Amniotic stem cell (primary cell): ENCODE measurements around the gene IGLL5.
"Not testable (repeated sequence)": the region's sequence is repeated elsewhere in the genome, so short reads cannot be mapped to it uniquely, and the experiment has no call there.

ENCODE experiments used
- DNase-seq: peaks from one replicate; lab custom pipeline; 2025; lab: John Stamatoyannopoulos, UW

IGLL5 gene

DNA sequence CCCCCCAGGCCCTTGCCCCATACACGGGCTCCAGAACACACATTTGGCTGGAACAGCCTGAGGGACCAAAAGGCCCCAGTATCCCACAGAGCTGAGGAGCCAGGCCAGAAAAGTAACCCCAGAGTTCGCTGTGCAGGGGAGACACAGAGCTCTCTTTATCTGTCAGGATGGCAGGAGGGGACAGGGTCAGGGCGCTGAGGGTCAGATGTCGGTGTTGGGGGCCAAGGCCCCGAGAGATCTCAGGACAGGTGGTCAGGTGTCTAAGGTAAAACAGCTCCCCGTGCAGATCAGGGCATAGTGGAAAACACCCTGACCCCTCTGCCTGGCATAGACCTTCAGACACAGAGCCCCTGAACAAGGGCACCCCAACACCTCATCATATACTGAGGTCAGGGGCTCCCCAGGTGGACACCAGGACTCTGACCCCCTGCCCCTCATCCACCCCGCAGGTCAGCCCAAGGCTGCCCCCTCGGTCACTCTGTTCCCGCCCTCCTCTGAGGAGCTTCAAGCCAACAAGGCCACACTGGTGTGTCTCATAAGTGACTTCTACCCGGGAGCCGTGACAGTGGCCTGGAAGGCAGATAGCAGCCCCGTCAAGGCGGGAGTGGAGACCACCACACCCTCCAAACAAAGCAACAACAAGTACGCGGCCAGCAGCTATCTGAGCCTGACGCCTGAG lies 13.1 kb downstream of the IGLL5 start:
- DNase-seq, result not testable (repeated sequence)

DNA sequence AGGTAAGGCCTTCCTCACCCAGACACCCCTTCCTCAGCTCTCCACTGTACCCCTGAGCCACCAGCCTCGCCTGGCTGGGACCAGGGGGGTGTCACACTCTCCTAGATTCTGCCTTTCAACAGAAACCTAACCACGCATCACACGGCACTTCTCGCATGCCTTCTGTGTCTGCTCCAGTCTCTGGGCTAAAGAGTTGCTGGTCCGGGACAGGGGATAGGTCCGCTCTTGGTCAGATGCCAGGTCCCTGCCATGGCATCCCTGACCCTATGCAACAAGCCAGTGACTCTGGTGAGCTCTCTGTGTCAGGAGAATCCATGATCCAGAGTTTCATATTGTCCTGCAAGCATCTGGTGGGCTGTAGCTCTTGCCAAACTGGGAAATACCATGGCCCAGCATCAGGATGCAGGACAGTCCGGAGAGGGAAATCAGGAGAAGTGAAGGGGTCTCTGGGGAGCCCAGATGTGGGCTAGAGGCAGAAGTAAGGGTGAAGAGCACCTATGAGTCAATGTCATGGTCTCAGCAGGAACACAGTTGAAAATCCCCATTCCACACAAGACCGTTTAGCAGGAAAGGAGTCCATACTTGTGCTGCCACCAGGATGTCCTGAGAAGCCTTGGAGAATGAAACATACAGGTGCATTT lies 14.1 kb downstream of the IGLL5 start:
- no peak for DNase-seq

DNA sequence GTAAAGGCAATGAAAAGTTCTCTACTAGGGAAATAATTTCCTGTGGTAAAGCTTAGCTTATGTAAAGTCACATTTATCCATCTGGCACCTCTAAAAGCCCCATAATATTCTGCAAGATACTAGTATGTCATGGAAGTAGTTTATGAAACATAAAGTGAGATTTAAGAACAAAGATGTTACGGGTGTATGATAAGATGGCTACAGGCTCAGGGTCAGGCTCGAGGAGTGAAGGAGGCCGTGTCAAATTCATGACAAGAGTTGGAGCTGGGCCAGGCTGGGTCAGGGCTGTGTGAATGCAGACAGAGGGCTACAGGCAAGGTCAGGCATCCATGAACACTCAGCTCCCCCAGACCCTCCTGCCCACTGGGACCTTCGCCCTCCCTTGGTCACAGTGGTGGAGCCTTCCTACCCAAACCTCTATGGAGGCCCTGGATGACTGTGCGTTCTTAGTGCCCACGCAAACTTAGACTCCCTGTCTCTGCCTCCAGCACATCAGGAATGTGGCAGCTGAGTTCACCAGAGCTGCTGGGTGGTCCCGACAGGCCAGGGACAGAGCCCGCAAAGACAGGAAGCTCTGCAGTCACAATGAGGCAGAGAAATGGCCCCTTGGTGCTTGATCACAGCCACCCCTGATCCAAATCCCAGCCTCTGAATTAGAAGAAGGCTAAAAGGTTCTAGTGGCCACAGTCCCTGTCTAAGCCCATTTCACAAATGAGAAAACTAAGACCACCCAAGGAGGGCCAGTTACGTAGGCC lies 14.8 kb downstream of the IGLL5 start:
- DNase-seq, result no peak

DNA sequence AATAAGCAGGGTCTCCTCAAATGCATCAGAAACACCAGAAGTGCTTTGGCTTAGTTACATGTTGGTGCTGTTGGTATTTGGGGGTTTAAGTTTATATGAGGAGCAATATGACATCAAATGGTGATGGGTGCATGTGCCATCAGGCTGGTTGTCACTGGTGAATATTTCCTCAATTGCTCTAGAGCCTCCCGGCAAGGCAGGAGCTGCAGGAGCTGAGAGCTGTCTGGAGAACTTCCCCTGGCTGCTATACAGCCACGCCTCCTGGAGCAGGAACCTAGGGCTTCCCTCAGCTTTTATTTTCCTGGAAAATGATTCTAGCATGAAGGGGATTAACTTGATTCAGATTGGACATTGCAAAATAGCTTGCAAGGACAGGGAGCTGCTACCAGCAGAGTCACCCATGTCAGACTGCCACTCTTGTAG lies 15.8 kb downstream of the IGLL5 start:
- DNase-seq, result no peak

DNA sequence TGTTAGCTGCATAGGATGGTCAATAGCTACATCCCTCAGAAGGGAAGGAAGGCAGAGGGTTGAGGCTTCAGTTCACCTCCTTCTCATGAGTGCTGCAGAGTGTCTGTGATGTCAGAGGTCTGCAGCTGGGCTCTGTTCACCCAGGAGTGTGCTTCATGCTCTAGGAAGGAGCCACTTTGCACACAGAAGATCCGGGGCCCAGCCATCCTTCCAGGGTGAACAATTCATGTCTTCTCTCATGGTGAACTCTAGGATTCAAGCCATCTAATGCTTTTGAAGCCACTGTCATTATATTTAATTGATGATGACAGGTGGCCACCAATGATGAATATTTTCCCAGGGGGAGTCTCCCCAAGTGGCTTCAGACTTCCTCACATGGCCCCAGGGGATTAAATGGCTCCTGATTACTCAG lies 16.2 kb downstream of the IGLL5 start:
- not testable (repeated sequence) for DNase-seq

DNA sequence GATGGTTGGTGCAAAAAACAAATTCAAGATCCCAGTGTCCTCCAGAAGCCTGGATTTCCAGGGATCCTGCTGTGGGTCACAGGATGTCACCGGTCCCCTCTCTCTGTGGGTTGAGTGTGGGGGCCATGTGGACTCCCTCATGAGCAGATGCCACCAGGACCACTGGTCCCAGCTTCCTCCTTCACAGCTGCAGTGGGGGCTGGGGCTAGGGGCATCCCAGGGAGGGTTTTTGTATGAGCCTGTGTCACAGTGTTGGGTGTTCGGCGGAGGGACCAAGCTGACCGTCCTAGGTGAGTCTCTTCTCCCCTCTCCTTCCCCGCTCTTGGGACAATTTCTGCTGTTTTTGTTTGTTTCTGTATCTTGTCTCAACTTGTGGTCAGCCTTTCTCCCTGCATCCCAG lies 17.1 kb downstream of the IGLL5 start:
- not testable (repeated sequence) for DNase-seq

DNA sequence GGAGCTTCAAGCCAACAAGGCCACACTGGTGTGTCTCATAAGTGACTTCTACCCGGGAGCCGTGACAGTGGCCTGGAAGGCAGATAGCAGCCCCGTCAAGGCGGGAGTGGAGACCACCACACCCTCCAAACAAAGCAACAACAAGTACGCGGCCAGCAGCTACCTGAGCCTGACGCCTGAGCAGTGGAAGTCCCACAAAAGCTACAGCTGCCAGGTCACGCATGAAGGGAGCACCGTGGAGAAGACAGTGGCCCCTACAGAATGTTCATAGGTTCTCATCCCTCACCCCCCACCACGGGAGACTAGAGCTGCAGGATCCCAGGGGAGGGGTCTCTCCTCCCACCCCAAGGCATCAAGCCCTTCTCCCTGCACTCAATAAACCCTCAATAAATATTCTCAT lies 18.8 kb downstream of the IGLL5 start:
- not testable (repeated sequence) for DNase-seq

DNA sequence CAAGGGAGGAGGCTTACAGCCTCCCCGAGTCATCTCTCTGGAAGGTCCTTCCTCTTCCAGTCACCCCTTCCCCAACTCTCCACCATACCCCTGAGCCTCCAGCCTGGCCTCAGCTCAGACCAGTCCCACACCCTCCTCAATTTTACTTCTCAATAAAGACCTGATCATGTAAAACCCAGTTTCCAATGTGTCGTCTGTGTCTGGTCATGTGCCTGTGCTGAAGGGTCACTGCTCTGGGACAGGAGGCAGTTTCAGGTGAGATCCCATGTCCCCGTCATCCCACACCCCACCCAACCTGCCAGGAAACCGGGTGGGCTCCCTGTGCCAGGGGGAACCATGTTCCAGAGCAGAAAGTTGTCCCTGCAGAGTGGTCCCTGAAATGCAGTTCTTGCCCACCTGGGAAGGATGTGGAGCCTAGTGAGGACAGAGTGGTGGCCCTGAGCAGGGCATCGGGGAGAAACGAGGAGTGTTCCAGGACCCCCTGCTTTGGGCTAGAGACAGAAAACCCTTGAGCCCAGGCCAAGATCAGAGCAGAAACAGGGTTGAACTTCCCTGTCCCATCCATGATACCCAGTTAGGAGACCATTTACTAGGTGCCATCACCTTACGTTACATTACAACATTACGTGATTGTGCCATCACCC lies 19.4 kb downstream of the IGLL5 start:
- no peak for DNase-seq

DNA sequence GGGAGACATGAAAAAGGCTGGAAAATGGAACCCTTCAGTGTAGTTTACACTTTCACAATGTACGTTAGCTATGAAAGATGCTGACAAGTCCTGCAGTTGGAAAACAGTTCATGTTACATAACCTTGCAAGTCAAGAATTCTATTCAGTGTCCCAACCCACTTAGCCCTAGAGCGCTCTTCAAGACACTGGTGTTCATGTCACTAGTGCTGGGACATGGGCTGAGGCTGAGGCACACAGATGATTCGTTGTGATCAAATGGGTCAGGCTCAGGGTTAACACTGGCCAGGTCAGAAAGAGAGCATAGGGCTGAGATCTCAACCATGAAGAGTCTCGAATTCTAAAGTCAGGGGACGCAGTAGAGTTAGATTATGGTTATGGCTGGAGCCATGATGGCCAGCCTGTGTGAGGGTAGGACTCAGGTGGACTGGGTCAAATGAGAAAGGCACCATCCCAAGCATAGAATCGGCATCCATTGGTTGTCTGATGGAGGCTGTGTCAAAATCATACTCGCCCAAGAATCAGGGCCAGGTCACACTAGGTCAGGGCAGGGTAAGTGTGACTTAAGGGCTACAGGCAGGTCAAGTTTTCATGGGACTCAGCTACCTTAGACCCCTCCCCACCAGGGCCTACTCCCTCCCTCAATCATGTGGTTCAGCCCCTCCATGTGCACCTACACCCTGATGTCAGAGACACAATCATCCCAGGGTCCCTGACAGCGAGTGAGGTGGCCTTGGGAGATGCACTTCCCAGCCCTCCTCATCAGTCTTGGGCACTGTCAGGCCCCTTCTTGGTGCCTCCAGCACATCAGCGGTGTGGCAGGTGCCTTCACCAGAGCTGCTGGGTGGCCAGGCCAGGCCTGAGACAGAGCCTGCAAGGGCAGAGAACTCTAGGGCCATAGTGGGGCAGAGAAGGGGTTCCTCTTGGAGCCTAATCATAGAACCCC lies 20.2 kb downstream of the IGLL5 start:
- no peak for DNase-seq

DNA sequence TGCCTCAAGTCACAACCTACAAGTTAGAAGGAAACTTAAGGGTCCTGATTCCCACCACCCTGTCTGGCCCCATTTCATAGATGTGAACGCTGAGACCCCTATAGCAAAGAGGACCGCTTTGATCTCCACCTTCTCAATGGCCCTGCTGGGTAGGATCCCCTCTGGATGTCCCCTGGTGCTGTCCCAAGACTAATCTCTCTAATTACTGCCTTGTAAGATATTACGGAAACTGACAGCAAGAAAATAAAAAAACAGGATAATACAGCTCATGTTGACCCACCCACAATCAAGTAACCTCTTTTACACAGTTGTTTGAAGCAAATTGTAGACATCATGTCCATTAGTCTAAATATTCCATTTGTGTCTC lies 20.9 kb downstream of the IGLL5 start:
- DNase-seq, result no peak

DNA sequence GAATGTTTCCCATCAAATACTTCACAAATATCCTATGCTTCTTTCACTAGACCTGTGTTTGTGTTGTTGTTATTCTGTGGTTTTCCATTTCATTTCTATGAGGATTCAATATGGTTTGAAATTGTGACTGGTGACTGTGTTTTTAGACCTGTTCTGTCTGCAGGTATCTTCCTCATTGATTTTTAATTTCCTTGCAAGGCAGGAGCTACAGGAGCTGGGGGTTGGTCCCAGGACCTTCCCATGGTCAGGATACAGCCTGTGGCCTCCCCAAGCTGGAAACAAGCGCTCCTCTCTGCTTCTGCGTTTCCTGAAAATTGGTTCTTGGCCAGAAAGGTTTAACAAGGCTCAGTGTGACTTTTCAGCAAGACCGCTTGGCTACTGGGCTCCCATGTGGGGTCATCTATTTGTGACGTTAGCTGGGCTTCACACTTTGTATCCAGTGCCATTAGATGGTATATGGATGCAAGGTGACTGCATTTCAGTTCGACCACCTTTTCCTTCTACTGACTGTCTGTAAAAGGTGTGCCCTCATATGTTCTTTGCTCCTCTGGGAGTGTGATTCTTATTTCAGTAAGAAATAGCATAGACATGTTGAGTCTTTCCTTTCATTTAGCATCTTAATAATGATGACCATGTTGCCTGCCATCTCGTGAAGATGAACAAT lies 21.5 kb downstream of the IGLL5 start:
- DNase-seq, result no peak

DNA sequence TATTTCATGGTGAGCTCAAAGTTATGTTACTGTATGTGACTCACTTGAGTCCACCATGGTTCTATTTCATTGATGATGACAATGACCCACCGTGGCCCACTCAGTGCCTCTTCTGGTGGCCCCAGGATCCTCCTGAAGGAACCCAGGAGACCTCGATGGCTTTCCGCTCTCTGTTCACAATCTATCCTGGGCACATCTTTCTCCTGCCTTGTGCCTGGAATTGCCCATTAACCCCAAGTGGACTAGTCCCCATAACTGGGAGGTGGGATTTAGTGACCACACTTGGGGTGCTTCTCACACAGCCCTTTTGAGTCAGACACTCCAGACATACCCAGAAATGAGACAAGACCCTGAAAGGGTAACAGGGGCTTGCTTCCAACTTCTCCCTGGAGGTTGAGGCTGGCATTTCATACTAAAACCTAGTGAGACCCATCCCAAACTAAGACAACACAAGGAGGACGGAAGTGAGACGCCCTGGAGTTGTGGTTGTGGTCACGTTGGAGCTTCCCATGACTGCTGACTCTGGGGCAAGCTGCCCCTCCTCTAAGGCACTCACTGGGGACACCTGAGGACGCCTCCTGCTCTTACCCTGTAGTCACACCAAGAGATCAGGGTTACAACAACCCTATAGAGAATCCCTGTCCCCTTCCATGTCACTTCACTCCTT lies 22.1 kb downstream of the IGLL5 start:
- no peak for DNase-seq

DNA sequence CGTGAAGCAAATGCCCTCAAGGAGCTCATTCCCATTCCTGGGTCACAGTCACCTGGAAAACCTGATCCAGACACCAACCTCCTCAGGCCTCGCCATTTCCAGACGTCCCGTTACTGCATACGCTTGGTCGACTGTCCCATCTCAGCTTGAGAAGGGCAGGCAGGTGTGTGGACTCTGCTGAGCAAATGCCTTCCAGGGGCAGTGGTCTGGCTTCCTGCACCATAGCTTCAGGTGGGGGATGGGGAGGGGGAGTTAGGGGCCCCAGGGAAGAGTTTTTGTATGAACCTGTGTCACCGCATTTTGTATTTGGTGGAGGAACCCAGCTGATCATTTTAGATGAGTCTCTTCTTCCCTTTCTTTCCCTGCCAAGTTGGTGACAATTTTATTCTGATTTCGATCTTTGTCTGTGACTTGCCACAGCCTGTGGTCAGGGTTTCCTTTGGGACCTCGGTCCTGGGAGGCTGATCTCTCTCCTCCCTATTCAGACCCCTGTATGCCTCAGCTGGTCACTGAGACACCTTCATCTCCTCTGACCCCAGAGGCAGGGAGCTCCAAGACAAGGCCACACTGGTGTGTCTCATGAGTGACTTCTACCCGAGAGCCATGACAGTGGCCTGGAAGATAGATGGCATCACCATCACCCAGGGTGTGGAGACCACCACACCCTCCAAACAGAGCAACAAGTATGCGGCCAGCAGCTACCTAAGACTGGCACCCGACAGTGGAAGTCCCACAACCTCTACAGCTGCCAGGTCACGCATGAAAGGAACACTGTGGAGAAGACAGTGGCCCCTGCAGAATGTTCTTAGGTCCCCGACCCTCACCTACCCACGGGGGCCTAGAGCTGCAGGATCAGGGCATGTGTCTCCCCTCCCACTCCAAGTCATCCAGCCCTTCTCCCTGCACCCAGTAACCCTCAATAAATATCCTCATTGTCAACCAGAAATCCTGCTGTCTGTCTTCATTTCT lies 22.9 kb downstream of the IGLL5 start:
- DNase-seq, result no peak

DNA sequence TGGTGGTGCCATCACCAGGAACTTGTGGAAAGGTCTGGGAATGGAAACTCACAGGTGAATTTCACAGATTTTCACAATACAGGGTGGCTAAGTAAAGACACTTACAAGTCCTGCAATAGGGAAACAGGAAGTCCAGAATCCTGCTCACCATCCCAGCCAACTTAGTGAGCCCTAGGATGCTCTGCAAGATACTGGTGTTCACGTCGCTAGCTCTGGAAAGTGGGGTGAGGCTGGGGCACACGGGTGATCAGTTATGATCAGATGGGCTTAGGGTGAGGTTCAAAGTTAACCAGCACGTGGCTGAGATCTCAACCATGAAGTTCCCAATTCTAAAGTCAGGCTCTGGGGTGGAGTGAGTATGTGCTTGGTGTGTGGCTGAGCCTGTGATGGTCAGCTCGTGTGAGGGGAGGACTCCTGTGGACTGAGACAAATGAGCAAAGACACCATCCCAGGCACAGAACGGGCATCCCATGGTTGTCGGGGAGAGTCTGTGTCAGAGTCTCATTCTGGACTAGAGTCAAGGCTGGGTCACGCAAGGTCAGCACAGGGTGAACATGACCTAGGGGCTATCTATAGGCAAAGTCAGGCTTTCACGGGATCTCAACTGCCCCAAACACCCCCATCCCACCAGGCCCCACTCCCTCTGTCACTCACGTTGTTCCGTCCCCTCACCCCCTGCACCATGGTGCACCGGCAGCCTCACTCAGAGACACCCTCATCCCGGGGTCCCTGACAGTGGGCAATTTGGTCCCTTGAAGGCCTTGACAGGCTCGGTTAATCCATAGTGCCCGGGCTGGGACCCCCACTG lies 23.9 kb downstream of the IGLL5 start:
- DNase-seq, result no peak

DNA sequence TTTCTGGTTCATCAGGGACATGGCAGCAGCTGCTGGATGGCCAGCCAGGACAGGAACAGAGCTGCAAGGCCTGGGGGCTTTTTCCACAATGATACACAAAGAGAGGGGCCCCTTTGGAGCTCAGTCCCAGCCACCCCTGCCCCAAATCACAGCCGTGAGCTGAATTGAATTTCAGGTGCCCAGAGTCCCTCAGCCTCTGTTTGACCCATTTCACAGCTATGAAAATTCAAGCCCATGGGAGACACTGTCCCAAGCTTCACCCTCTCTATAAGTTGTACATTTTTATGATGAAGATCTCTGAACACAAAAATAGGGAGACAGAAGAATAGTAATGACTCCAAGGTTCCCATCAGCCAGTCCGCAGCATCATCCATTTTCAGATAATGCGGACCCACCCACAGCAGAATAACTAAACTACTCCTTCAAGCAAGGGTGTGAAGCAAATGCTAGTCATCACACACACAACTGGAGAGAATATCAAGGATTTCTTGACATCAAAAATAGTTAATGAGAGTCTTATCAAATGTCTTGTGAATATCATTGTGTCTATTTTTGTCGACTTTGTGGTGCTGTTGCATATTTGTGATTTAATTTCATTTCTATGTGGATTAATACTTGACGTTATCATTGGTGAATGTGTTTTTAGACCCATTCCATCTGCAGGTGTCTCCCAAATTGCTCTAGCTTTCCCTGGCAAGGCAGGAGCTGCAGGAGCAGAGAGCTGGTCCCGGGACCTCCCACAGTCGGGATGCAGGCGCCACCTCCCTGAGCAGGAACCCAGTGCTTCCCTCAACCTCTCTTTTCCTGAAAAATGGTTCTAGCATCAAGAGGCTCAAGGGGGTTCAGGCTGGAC lies 24.7 kb downstream of the IGLL5 start:
- DNase-seq, result no peak

DNA sequence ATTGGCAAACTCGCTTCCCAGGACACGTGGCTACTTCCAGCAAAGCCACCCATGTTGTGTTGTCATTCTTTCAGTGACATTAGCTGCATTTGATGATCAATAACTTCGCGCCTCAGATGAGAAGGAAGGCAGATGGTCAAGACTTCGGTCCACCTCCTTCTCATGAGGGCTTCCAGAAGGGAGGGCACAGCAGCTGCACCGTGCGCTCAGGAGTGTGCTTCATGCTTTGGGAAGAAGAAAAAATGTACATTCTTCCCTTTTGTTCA lies 25.3 kb downstream of the IGLL5 start:
- no peak for DNase-seq

DNA sequence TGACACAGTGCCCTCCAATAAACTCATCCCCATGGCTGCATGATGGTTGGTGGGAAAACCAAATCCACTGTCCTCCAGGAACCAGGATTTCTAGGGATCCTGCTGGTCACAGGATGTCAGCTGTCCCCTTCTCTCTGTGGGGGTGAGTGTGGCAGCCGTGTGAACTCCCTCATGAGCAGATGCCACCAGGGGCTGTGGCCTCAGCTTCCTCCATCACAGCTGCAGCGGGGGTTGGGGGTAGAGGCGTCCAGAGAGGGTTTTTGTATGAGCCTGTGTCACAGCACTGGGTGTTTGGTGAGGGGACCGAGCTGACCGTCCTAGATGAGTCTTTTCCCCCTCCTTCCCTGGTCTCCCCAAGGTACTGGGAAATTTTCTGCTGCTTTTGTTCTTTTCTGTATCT lies 26.4 kb downstream of the IGLL5 start:
- no peak for DNase-seq
